Mesodermal cell (in vitro differentiated cells): ENCODE data around the gene VGLL4.

Source experiments
- H3K27ac ChIP-seq: 2 replicates; pipeline ENCODE4 v1.7.0; 2013; ENCODE audit warnings: mild to moderate bottlenecking, low read depth, low read length, moderate library complexity; ENCODE audit not compliant: severe bottlenecking
- H3K36me3 ChIP-seq: 2 replicates; pipeline ENCODE4 v1.7.1; 2013; ENCODE audit warnings: mild to moderate bottlenecking, low read length, moderate library complexity; ENCODE audit not compliant: control insufficient read depth, insufficient read depth
- H3K4me1 ChIP-seq: one replicate; pipeline ENCODE4 v1.7.1; 2013; ENCODE audit warnings: mild to moderate bottlenecking, low read length; ENCODE audit not compliant: insufficient read depth, control insufficient read depth, poor library complexity, severe bottlenecking
- H3K4me3 ChIP-seq: 2 replicates; pipeline ENCODE4 v1.7.0; 2013; ENCODE audit warnings: low read length, control low read depth, mild to moderate bottlenecking; ENCODE audit not compliant: insufficient read depth, poor library complexity, severe bottlenecking; ENCODE audit errors: extremely low read depth
- H3K9me3 ChIP-seq: 2 replicates; pipeline ENCODE4 v1.7.1; 2013; ENCODE audit warnings: mild to moderate bottlenecking, low read length, moderate library complexity; ENCODE audit not compliant: control insufficient read depth
- WGBS, 2 experiments: methylation state at CpG; one replicate each; pipeline ENCODE4 v1.1.5; 2013; ENCODE audit warnings: missing lambda C conversion rate in 2 of 2; ENCODE audit not compliant: insufficient coverage in 2 of 2; 5-methylcytosine and 5-hydroxymethylcytosine counted together

The VGLL4 gene

DNA sequence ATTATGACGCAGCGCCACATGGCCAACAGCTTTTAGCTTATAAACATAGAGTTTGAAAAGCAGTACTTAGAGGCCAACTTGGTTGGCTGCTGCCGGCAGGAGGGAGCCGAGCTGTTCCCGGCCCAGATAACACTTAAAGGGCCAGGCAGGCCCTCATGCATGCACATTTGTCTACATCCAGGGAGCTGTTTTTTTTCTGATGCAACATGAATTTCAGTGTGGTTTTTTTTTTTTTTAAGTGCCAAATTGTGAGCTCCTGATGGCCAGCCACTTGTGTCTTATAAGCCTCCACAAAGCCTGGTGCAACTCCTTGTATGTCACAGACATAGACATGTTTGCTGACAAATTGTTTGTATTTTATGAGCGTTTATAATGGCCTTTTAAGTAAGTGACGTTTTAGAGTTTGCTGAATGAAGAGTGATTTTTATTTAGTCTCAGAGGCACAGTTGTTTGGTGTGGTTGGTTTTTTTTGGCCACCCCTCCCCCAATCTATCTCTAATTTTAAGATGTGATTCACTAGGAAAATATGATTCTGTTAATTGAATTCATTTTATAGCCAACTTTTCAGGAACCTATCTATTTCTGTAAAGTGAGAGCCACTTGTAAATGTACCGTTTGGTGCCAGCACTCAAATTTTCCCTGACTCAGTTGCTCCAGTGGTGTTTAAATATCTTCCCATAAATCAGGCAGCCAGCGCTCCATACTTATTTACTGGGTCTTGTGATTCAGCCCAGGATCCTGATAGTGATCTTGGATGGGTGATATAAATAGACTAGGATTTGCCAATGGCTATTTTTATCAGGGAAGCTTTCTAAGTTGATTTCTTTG is 134.3 kb downstream of the VGLL4 start:
- no peak overlapping the region for H3K4me3 ChIP-seq

DNA sequence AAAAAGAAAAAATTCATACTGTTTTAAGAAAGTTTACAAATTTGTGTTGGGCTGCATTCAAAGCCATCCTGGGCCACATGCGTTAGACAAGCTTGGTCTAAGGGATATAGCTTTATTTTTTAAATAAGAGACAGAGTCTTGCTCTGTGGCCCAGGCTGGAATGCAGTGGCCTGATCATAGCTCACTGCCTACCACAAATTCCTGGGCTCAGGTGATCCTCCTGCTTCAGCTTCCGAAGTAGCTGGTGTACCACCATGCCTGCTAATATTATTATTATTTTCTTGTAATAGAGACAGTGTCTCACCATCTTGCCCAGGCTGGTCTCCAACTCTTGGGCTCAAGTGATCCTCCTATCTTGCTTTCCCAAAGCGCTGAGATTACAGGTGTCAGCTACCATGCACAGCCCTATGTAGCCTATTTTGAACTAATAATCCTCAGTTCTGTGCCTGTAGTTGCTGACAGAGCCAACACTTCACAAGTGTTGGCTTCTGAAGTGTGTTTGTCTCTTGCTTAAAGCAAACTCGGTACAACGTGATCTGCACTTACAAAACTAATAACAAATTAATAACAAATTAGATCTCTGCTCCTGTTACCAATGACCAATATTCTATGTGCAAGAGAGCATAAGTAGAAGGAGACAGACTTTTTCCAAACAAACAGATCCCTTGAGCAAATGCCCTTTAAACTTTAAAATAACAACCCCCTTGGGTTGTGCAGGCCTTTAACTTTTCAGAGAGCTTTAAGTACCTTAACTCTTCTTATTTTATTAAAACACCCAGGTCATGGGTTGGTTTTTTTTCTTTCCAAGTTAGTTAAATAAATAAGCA is 135.2 kb downstream of the VGLL4 start:
- no peak overlapping the region for H3K4me3 ChIP-seq
- WGBS, 2 experiments = 84 to 93% methylated on average over 2 to 3 of the region's 5 CpGs
- H3K27ac ChIP-seq = peak overlapping the region; percentile 95

More for the DNA sequence above, 134.3 kb downstream of the VGLL4 start:
- peaks cover 43% of the 10 kb centered on the region for H3K4me1 ChIP-seq
- H3K9me3 ChIP-seq = no peaks in the 10 kb centered on the region
- H3K27ac ChIP-seq = peak overlapping the region; percentile 95
- WGBS, 2 experiments = 16 to 19% methylated on average over 3 to 5 of the region's 9 CpGs
- peaks cover 5% of the 10 kb centered on the region for H3K36me3 ChIP-seq

DNA sequence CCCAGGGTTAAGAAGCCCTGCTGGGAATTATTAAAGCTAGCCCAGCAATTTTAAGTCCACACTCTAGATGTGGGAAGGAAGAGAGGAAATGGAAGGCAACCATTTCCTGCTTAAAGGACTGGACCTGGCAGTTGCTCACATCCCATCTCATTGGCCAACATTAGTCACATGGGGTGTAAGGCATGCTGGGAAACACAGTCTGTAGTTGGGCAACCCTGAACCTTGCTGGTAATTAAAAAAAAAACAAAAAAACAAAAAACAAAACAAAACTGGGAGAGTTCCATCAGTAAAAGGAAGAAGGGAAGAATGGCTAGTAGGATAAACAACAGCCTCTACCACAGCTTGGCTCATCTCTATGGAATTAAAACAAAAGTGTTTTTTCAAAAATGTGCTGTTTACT is 136.0 kb downstream of the VGLL4 start:
- H3K27ac ChIP-seq = peak overlapping the region; percentile 95
- peaks cover 29% of the 10 kb centered on the region for H3K4me1 ChIP-seq
- H3K9me3 ChIP-seq = no peaks in the 10 kb centered on the region
- H3K4me3 ChIP-seq = no peak overlapping the region
- H3K36me3 ChIP-seq = peaks cover 5% of the 10 kb centered on the region

More for the DNA sequence above, 135.2 kb downstream of the VGLL4 start:
- Histone ChIP-seq H3K9me3 (no peaks in the 10 kb centered on the region), H3K4me1 (peaks cover 34% of the 10 kb centered on the region), H3K36me3 (peaks cover 5% of the 10 kb centered on the region)
